ENCODE measurements around the gene SPATA31C2.

DNA sequence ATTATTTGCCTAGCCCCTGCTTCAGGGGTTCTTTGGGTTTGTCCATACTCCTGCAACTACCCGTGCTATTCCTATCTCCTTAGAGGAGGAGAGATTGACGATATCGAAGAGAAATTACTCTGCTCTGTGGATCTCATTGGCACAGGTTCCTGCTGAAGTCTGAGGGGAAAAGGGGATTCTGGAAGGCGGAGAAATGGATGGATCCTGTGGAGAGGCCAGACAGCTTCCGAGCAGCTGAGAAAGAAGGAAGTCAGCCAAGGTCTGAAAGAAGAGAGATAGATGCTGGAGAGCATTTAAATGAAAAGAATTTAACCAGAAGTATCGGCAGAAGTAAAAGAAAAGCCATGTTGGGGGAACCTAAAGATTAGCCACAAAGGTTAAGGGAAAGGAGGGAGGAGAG lies 40.4 kb upstream of the SPATA31C2 start:
- TF ChIP-seq EP300 (IDR thresholded peaks at IDR 0.05) (no peak), POLR2A (IDR thresholded peaks at IDR 0.05) (no peak)
- TF ChIP-seq, protein P1, sequence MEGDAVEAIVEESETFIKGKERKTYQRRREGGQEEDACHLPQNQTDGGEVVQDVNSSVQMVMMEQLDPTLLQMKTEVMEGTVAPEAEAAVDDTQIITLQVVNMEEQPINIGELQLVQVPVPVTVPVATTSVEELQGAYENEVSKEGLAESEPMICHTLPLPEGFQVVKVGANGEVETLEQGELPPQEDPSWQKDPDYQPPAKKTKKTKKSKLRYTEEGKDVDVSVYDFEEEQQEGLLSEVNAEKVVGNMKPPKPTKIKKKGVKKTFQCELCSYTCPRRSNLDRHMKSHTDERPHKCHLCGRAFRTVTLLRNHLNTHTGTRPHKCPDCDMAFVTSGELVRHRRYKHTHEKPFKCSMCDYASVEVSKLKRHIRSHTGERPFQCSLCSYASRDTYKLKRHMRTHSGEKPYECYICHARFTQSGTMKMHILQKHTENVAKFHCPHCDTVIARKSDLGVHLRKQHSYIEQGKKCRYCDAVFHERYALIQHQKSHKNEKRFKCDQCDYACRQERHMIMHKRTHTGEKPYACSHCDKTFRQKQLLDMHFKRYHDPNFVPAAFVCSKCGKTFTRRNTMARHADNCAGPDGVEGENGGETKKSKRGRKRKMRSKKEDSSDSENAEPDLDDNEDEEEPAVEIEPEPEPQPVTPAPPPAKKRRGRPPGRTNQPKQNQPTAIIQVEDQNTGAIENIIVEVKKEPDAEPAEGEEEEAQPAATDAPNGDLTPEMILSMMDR (IDR thresholded peaks at IDR 0.05) = no peak
